Sigmoid colon (tissue), 7 donors: ENCODE data around the gene RAB3A. TPM values are rescaled to one million over a fixed set of nuclear protein-coding genes. Genes with fewer than 3 reads are reported as not detected.

ENCODE experiments used
- DNase-seq: peaks from one replicate; pipeline ENCODE4 v3.0.0-alpha.2; 2019
- H3K27ac ChIP-seq, 4 donors: fragments of 200-600 bp; sonication (generic); one replicate each; pipeline ENCODE4 v1.5.1; 2016 to 2019; ENCODE audit warnings: mild to moderate bottlenecking in 1 of 4
- H3K27me3 ChIP-seq, 3 donors: fragments of 200-600 bp; sonication (generic); one replicate each; pipeline ENCODE4 v1.5.1; 2019; ENCODE audit warnings: mild to moderate bottlenecking in 1 of 3
- H3K36me3 ChIP-seq, 4 donors: fragments of 200-600 bp; sonication (generic); one replicate each; pipeline ENCODE4 v1.5.1; 2016 to 2019
- H3K4me1 ChIP-seq, 4 donors: fragments of 200-600 bp; sonication (generic); one replicate each; pipeline ENCODE4 v1.5.1; 2017 to 2019
- H3K4me3 ChIP-seq, 4 donors: fragments of 200-600 bp; sonication (generic); one replicate each; pipeline ENCODE4 v1.5.1; 2017 to 2019; ENCODE audit warnings: mild to moderate bottlenecking in 2 of 4, moderate library complexity in 1 of 4
- H3K9me3 ChIP-seq, 4 donors: fragments of 200-600 bp in 3 of 4; sonication (generic) in 3 of 4; one replicate each; pipeline versions ENCODE4 v1.5.1 to v1.6.1; 2013 to 2019
- EP300 ChIP-seq, 4 donors: sonication (generic); formaldehyde crosslinking; IDR thresholded peaks; one replicate each; pipeline ENCODE4 v1.6.1; 2017; ENCODE audit warnings: antibody characterized with exemption in 4 of 4
- POLR2A ChIP-seq, 2 donors: fragments of 450-650 bp; IDR thresholded peaks; one replicate each; pipeline ENCODE4 v1.6.1; 2016; ENCODE audit warnings: antibody characterized with exemption in 2 of 2, mild to moderate bottlenecking in 2 of 2, moderate library complexity in 2 of 2
- POLR2AphosphoS5 ChIP-seq, 4 donors: sonication (generic); formaldehyde crosslinking; IDR thresholded peaks; one replicate each; pipeline ENCODE4 v1.6.1; 2017; ENCODE audit warnings: antibody characterized with exemption in 4 of 4
- WGBS, 2 donors: extraction: QIAGEN DNeasy Blood & Tissue Kit; methylation state at CpG; one replicate each; pipeline ENCODE4 v1.1.7; 2013; 5-methylcytosine and 5-hydroxymethylcytosine counted together
- intact Hi-C: fragments of 100-400 bp; cut with DNase I; formaldehyde crosslinking; loops from one replicate; pipeline ENCODE4 v1.15.1; 2023
- polyA plus RNA-seq, 3 donors: library from polyadenylated mRNA; stranded (reverse); fragments of 200-250 nt; gene quantifications; one replicate each; pipeline ENCODE4 v1.2.3, GENCODE V29; 2013
- total RNA-seq, 4 donors: library from RNA; depleted of rRNA; stranded (reverse); fragments of >200 nt; gene quantifications; one replicate each; pipeline ENCODE4 v1.1.0, GENCODE V29; 2016
- TF ChIP-seq, protein P1 (sequence below), 4 experiments: fragments of 450-650 bp in 3 of 4; fragments of 200-600 bp in 1 of 4; IDR thresholded peaks; one replicate each; pipeline ENCODE4 v1.5.1; 2016 to 2019; ENCODE audit warnings: antibody characterized with exemption in 4 of 4, mild to moderate bottlenecking in 3 of 4, moderate library complexity in 2 of 4
- donor health status: healthy with polysubstance abuse.
- donor health status: Bipolar disorder and iron deficiency.
- donor health status: healthy.

RAB3A gene
- total and polyA plus RNA-seq, 7 donors: 0.66 to 4.8 (median 2.2) TPM

DNA sequence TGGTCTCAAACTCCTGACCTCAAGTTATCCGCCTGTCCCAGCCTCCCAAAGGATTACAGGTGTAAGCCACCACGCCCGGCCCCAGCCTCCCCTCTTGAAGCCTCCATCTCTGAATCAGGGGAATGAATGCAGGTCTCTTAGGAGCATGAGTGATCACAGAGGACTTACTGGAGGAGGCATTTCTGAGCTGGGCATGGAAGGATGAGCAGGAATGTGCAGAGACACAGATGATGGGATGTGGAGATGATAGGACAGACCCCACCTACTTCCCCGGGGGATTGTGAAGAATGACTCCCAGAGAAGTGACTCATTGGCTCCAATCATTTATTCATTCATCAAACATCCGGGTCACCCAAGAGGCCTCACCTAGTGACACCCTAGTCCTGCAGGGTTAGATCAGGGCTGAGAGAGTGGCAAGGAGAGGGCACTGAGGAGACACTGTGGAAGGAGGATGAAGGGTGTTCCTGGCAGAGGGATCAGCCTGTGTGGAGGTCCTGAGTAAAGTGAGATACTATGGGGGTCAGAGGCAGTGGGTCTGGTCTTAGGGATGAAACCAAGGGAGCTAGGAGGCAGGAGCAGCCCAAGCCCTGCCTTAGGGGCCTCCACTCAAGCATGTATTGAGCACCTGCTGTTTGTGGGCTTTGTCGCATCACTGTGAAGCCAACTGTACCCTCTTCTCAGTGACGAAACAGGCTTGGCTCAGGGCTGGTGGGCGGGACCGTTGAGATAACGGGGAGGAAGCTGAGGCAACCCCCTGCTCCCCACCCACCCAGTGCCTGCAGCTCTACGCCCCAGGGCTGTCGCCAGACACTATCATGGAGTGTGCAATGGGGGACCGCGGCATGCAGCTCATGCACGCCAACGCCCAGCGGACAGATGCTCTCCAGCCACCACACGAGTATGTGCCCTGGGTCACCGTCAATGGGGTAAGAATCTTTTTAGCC, 27.2 kb downstream of the RAB3A start:
- no peaks in the 10 kb centered on the region for H3K9me3 ChIP-seq
- intact Hi-C loops: no loop called here

GRCh38 chr19:18174983-18175382, 28.9 kb downstream of the RAB3A start:
- Histone ChIP-seq H3K4me3 (peak overlapping the region in 2 of 4 donors; percentile 65 to 80), H3K4me1 (peaks cover 0 to 20% (median 13%) of the 10 kb centered on the region in 4 donors), H3K27ac (no peak overlapping the region), H3K9me3 (no peaks in the 10 kb centered on the region), H3K36me3 (no peaks in the 10 kb centered on the region), H3K27me3 (no peaks in the 10 kb centered on the region)
- WGBS, 2 donors: 80 to 86% methylated on average over 11 of the region's 11 CpGs
- intact Hi-C loops: no loop called here
- TF ChIP-seq, protein P1, sequence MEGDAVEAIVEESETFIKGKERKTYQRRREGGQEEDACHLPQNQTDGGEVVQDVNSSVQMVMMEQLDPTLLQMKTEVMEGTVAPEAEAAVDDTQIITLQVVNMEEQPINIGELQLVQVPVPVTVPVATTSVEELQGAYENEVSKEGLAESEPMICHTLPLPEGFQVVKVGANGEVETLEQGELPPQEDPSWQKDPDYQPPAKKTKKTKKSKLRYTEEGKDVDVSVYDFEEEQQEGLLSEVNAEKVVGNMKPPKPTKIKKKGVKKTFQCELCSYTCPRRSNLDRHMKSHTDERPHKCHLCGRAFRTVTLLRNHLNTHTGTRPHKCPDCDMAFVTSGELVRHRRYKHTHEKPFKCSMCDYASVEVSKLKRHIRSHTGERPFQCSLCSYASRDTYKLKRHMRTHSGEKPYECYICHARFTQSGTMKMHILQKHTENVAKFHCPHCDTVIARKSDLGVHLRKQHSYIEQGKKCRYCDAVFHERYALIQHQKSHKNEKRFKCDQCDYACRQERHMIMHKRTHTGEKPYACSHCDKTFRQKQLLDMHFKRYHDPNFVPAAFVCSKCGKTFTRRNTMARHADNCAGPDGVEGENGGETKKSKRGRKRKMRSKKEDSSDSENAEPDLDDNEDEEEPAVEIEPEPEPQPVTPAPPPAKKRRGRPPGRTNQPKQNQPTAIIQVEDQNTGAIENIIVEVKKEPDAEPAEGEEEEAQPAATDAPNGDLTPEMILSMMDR (IDR thresholded peaks at IDR 0.05): no peak
- TF ChIP-seq POLR2A (IDR thresholded peaks at IDR 0.05) (no peak), EP300 (IDR thresholded peaks at IDR 0.05) (no peak), POLR2AphosphoS5 (IDR thresholded peaks at IDR 0.05) (no peak)
- no peak for DNase-seq

More for the DNA sequence above, 27.2 kb downstream of the RAB3A start:
- Histone ChIP-seq H3K27ac (no peak overlapping the region), H3K36me3 (no peaks in the 10 kb centered on the region), H3K4me1 (peaks cover 0 to 20% (median 13%) of the 10 kb centered on the region in 4 donors), H3K4me3 (no peak overlapping the region), H3K27me3 (no peaks in the 10 kb centered on the region)
- 85 to 89% methylated on average over 19 of the region's 19 CpGs for WGBS, 2 donors
- TF ChIP-seq POLR2AphosphoS5 (IDR thresholded peaks at IDR 0.05) (no peak), POLR2A (IDR thresholded peaks at IDR 0.05) (no peak), EP300 (IDR thresholded peaks at IDR 0.05) (no peak)
- TF ChIP-seq, protein P1 (IDR thresholded peaks at IDR 0.05): no peak
- no peak for DNase-seq

DNA sequence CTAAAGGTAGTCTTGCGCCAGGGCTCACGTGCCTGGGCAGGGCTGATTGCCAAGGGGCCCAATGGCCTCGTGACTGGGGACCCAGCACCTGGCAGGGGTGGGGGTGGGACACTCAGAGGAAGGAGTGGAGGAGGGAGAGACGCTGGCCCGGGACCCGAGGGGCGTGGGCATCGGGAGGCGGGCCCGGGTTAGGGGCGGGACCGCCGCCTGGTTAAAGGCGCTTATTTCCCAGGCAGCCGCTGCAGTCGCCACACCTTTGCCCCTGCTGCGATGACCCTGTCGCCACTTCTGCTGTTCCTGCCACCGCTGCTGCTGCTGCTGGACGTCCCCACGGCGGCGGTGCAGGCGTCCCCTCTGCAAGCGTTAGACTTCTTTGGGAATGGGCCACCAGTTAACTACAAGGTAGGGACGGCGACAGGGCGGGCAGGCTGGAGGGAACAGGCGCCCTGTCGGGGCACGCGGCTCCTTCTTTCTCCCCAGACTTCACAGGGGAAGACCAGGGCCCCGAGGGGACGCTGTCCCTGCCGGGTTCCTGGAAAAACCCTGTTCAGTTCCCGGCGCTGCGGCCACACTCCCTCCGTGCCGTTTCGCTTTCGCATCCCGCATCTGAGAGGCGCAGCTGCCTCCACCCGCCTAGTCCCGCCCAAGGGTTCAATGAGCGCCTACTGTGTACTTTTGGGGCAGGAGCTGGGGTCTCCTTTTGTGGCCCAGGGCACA, 30.1 kb downstream of the RAB3A start, which contains the start of gene IFI30:
TSS of gene IFI30 (plus strand) at position 242 of the 717 bp plus-strand sequence. CDS start at position 271, 29 bp downstream.
- Histone ChIP-seq H3K27ac (peak within 1 kb of the TSS; percentile 48 to 75 (median 58)), H3K27me3 (no peaks in the 10 kb centered on the region), H3K4me3 (peak within 1 kb of the TSS; percentile 49 to 80 (median 66)), H3K36me3 (peaks cover 0 to 12% (median 4%) of the 10 kb centered on the region in 4 donors), H3K4me1 (peaks cover 0 to 20% (median 13%) of the 10 kb centered on the region in 4 donors), H3K9me3 (no peaks in the 10 kb centered on the region)
- peak; percentile 90 for DNase-seq
- intact Hi-C loops: no loop called here
- TF ChIP-seq POLR2AphosphoS5 (IDR thresholded peaks at IDR 0.05): peak in 3 of 4 donors; percentile 40 to 75 (median 61)
- TF ChIP-seq EP300 (IDR thresholded peaks at IDR 0.05): peak in 1 of 4 donors; percentile 32
- peak in 1 of 2 donors; percentile 46 for TF ChIP-seq POLR2A (IDR thresholded peaks at IDR 0.05)
- TF ChIP-seq, protein P1 (IDR thresholded peaks at IDR 0.05): no peak
- WGBS, 2 donors: 0 to 1% methylated on average over 47 of the region's 47 CpGs

GRCh38 chr19:18173054-18173571, 30.7 kb downstream of the RAB3A start:
- Histone ChIP-seq H3K9me3 (no peaks in the 10 kb centered on the region), H3K4me1 (peaks cover 0 to 20% (median 13%) of the 10 kb centered on the region in 4 donors), H3K36me3 (peaks cover 0 to 18% (median 5%) of the 10 kb centered on the region in 4 donors), H3K4me3 (peak overlapping the region; percentile 49 to 80 (median 66)), H3K27ac (peak overlapping the region; percentile 3 to 75 (median 56)), H3K27me3 (no peaks in the 10 kb centered on the region)
- intact Hi-C loops: no loop called here
- TF ChIP-seq POLR2AphosphoS5 (IDR thresholded peaks at IDR 0.05): peak in 1 of 4 donors; percentile 16
- TF ChIP-seq, protein P1 (IDR thresholded peaks at IDR 0.05): no peak
- TF ChIP-seq EP300 (IDR thresholded peaks at IDR 0.05): peak in 2 of 4 donors; percentile 12 to 36
- peak; percentile 86 for DNase-seq
- WGBS, 2 donors: 44 to 62% methylated on average over 18 of the region's 18 CpGs
